ENCODE results near the gene LRBA.

LRBA gene

GRCh38 chr4:150253965-150254630, 761.0 kb downstream of the LRBA start:
- no peak for DNase-seq

GRCh38 chr4:150253416-150253815, 761.7 kb downstream of the LRBA start:
- DNase-seq, result no peak

GRCh38 chr4:150252741-150253140, 762.3 kb downstream of the LRBA start:
- no peak for DNase-seq

- DNase-seq, result no peak
Measured at GRCh38 chr4:150252306-150252705, 762.8 kb downstream of the LRBA start.

- DNase-seq, result no peak
Measured at GRCh38 chr4:150251752-150252190, 763.3 kb downstream of the LRBA start.

- no peak for DNase-seq
Measured at GRCh38 chr4:150250998-150251651, 764.0 kb downstream of the LRBA start.

GRCh38 chr4:150250293-150250997, 764.6 kb downstream of the LRBA start:
- DNase-seq, result no peak

GRCh38 chr4:150248181-150248580, 766.9 kb downstream of the LRBA start:
- DNase-seq, result no peak

- no peak for DNase-seq
Measured at GRCh38 chr4:150247184-150247583, 767.9 kb downstream of the LRBA start.

GRCh38 chr4:150244600-150244999, 770.5 kb downstream of the LRBA start:
- no peak for DNase-seq

GRCh38 chr4:150243932-150244331, 771.2 kb downstream of the LRBA start:
- DNase-seq, result no peak

- DNase-seq, result no peak
Measured at GRCh38 chr4:150242820-150243458, 772.1 kb downstream of the LRBA start.

GRCh38 chr4:150240011-150240410, 775.1 kb downstream of the LRBA start:
- no peak for DNase-seq

GRCh38 chr4:150238591-150238990, 776.5 kb downstream of the LRBA start:
- no peak for DNase-seq

GRCh38 chr4:150237110-150237872, 777.8 kb downstream of the LRBA start:
- DNase-seq, result no peak

GRCh38 chr4:150236626-150237025, 778.5 kb downstream of the LRBA start:
- no peak for DNase-seq

GRCh38 chr4:150235808-150236271, 779.2 kb downstream of the LRBA start:
- DNase-seq, result no peak

GRCh38 chr4:150235317-150235716, 779.8 kb downstream of the LRBA start:
- DNase-seq, result no peak

GRCh38 chr4:150234246-150234645, 780.8 kb downstream of the LRBA start:
- no peak for DNase-seq

GRCh38 chr4:150232029-150232428, 783.1 kb downstream of the LRBA start:
- DNase-seq, result no peak

- no peak for DNase-seq
Measured at GRCh38 chr4:150231107-150231770, 783.8 kb downstream of the LRBA start.

GRCh38 chr4:150230561-150230960, 784.5 kb downstream of the LRBA start:
- no peak for DNase-seq

All from femur (tissue), 1 donor.